Measurements from ENCODE around the gene DMAC2L.

DNA sequence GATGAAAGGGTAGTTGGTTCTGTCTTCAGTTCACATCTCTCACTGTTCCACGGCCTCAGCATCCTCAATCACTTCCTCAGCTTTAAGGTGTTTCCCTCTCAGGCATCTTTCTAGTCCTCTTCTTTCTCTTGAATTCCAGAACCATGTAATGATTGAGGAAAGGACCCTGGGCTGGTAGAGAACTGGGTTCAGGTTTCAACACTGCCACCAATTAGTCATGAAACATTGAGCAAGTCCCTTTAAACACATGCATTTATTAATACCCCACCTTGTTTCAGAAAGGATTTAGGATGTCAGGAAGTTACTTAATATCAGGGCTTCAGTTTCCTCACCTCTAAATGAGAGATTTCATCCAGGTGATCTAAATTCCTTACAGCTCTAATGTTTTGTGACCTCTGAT, 7.2 kb downstream of the DMAC2L start:
- no peak for TF ChIP-seq POLR2A (IDR thresholded peaks at IDR 0.05; ENCODE audit: low read depth, low read length)
- TF ChIP-seq POLR2AphosphoS5 (IDR thresholded peaks at IDR 0.05; ENCODE audit: low read depth, low read length), result no peak
- no peak for TF ChIP-seq TAF1 (IDR thresholded peaks at IDR 0.05; ENCODE audit: borderline replicate concordance, low read depth, low read length)
